Tibial nerve (tissue), 4 donors: Measurements from ENCODE around the gene CAPN12.

ENCODE experiments used
- CTCF ChIP-seq, 5 experiments: fragments of 200-600 bp in 3 of 5; fragments of 450-650 bp in 2 of 5; sonication (generic) in 3 of 5; IDR thresholded peaks; one replicate each; pipeline ENCODE4 v1.5.1; 2016 to 2019; ENCODE audit warnings: antibody characterized with exemption in 5 of 5, mild to moderate bottlenecking in 3 of 5, moderate library complexity in 2 of 5
- EP300 ChIP-seq, 2 donors: sonication (generic); formaldehyde crosslinking; IDR thresholded peaks; one replicate each; pipeline ENCODE4 v1.6.1; 2017; ENCODE audit warnings: antibody characterized with exemption in 2 of 2, mild to moderate bottlenecking in 1 of 2
- POLR2A ChIP-seq, 2 donors: fragments of 450-650 bp; IDR thresholded peaks; one replicate each; pipeline ENCODE4 v1.6.1; 2017; ENCODE audit warnings: antibody characterized with exemption in 2 of 2, mild to moderate bottlenecking in 2 of 2, moderate library complexity in 2 of 2

DNA sequence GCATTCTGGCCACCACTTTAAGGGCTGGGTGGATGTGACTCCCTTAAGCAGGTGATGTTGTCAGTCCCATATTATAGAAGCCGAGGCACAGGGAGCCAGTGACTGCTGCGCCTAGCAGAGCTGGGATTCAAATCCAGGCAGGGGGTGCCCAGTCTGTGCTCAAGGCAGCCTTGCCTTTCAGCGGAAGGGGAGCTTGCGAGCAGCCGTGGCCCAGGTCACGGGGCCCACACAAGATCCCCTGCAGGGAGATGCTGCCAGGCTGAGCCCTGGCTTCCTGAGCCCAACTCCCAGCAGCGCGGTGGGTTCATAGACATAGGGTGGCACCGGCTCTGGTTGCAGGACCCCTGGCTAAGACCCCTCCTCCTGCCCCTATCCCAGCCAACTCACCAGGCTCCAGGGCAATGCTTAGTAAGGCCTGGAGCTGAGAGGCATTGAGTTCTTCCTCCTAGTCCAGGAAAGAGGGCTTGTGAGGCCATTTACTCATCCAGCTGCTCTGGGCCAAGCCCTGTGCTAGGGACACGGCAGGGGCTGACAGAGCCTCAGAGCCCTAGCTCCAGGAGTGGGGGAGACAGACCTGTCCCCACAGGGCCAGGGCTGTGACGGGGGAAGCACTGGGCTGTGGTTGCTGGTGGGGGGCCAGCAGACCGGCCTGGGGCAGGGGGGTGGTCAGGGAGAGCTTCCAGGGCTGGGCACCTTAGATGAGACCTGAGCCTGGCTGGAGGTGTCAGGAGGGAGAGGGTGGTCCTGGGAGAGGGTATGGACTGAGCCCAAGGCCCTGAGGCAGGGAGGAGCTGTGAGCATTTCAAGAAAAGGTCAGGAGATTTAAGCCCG is 9.6 kb downstream of the CAPN12 start:
- no peak for TF ChIP-seq CTCF (IDR thresholded peaks at IDR 0.05)
- TF ChIP-seq EP300 (IDR thresholded peaks at IDR 0.05): no peak
- no peak for TF ChIP-seq POLR2A (IDR thresholded peaks at IDR 0.05)
